IPS-20b (cell line): ENCODE results near the gene GPATCH2L.

ENCODE experiments used
- H3K27ac ChIP-seq: one replicate; pipeline ENCODE4 v1.5.1; 2013; ENCODE audit warnings: low read length
- H3K27me3 ChIP-seq: 2 replicates; pipeline ENCODE4 v1.6.1; 2013; ENCODE audit warnings: mild to moderate bottlenecking, low read length, inconsistent platforms; ENCODE audit not compliant: insufficient read depth
- H3K36me3 ChIP-seq: 2 replicates; pipeline ENCODE4 v1.6.1; 2013; ENCODE audit warnings: low read depth, mild to moderate bottlenecking, inconsistent platforms, low read length, moderate library complexity; ENCODE audit not compliant: insufficient read depth
- H3K4me1 ChIP-seq: 2 replicates; pipeline ENCODE4 v1.6.1; 2013; ENCODE audit warnings: mild to moderate bottlenecking, control low read depth, inconsistent platforms, low read length, moderate library complexity; ENCODE audit not compliant: insufficient read depth
- H3K4me3 ChIP-seq: 2 replicates; pipeline ENCODE4 v1.5.1; 2013; ENCODE audit warnings: mild to moderate bottlenecking, low read length, inconsistent platforms
- H3K9ac ChIP-seq: 2 replicates; pipeline ENCODE4 v1.6.1; 2013; ENCODE audit warnings: low read depth, mild to moderate bottlenecking, inconsistent platforms, low read length, moderate library complexity
- H3K9me3 ChIP-seq: 2 replicates; pipeline ENCODE4 v1.6.1; 2013; ENCODE audit warnings: mild to moderate bottlenecking, low read depth, low read length, inconsistent platforms; ENCODE audit not compliant: insufficient read depth

The GPATCH2L gene

GRCh38 chr14:76151398-76152332, at the start of gene GPATCH2L:
TSS of gene GPATCH2L (plus strand) at chr14:76151922. CDS start at chr14:76154364, 2,442 bp downstream.
- H3K27me3 ChIP-seq = peaks cover 32% of the 10 kb centered on the region
- peaks cover 6% of the 10 kb centered on the region; the same call in 1 of the 2 replicates for H3K4me1 ChIP-seq
- H3K9ac ChIP-seq = peak within 1 kb of the TSS; percentile 95
- no peak within 1 kb of the TSS for H3K27ac ChIP-seq
- peak within 1 kb of the TSS; percentile 84 for H3K4me3 ChIP-seq
- H3K9me3 ChIP-seq = no peaks in the 10 kb centered on the region
- peaks cover 27% of the 10 kb centered on the region for H3K36me3 ChIP-seq

- H3K36me3 ChIP-seq = no peaks in the 10 kb centered on the region
Observed at GRCh38 chr14:76104802-76105355, 46.8 kb upstream of the GPATCH2L start.

GRCh38 chr14:76106188-76106587, 45.5 kb upstream of the GPATCH2L start:
- H3K9ac ChIP-seq = no peak overlapping the region
- H3K27ac ChIP-seq = no peak overlapping the region
- H3K4me3 ChIP-seq = no peak overlapping the region
- no peaks in the 10 kb centered on the region for H3K4me1 ChIP-seq
- no peaks in the 10 kb centered on the region for H3K27me3 ChIP-seq
- H3K36me3 ChIP-seq = no peaks in the 10 kb centered on the region
- no peaks in the 10 kb centered on the region for H3K9me3 ChIP-seq

More at GRCh38 chr14:76104802-76105355, 46.8 kb upstream of the GPATCH2L start:
- no peaks in the 10 kb centered on the region for H3K4me1 ChIP-seq
- H3K27ac ChIP-seq = no peak overlapping the region
- H3K9me3 ChIP-seq = no peaks in the 10 kb centered on the region
- no peak overlapping the region for H3K9ac ChIP-seq
- H3K27me3 ChIP-seq = no peaks in the 10 kb centered on the region
- H3K4me3 ChIP-seq = no peak overlapping the region

- Histone ChIP-seq H3K36me3 (no peaks in the 10 kb centered on the region), H3K4me3 (no peak overlapping the region), H3K9ac (no peak overlapping the region), H3K27me3 (peaks cover 4% of the 10 kb centered on the region; the same call in 1 of the 2 replicates), H3K27ac (no peak overlapping the region), H3K4me1 (peaks cover 9% of the 10 kb centered on the region), H3K9me3 (no peaks in the 10 kb centered on the region)
Observed at GRCh38 chr14:76109087-76109880, 42.4 kb upstream of the GPATCH2L start.

GRCh38 chr14:76112889-76113624, 38.7 kb upstream of the GPATCH2L start:
- Histone ChIP-seq H3K27ac (no peak overlapping the region), H3K36me3 (no peaks in the 10 kb centered on the region), H3K27me3 (peaks cover 8% of the 10 kb centered on the region; the same call in 1 of the 2 replicates), H3K4me3 (peak overlapping the region; percentile 23; the same call in 1 of the 2 replicates), H3K4me1 (peaks cover 19% of the 10 kb centered on the region), H3K9me3 (no peaks in the 10 kb centered on the region), H3K9ac (peak overlapping the region; percentile 18; the same call in 1 of the 2 replicates)

- peak overlapping the region; percentile 18; the same call in 1 of the 2 replicates for H3K9ac ChIP-seq
Observed at GRCh38 chr14:76113691-76114090, 38.0 kb upstream of the GPATCH2L start.

GRCh38 chr14:76115010-76115422, 36.7 kb upstream of the GPATCH2L start:
- Histone ChIP-seq H3K9me3 (no peaks in the 10 kb centered on the region), H3K4me1 (peaks cover 19% of the 10 kb centered on the region), H3K27me3 (peaks cover 8% of the 10 kb centered on the region; the same call in 1 of the 2 replicates), H3K4me3 (no peak overlapping the region), H3K27ac (no peak overlapping the region), H3K9ac (no peak overlapping the region), H3K36me3 (no peaks in the 10 kb centered on the region)

More at GRCh38 chr14:76113691-76114090, 38.0 kb upstream of the GPATCH2L start:
- H3K27me3 ChIP-seq = peaks cover 8% of the 10 kb centered on the region; the same call in 1 of the 2 replicates
- peaks cover 19% of the 10 kb centered on the region for H3K4me1 ChIP-seq
- H3K27ac ChIP-seq = no peak overlapping the region
- no peaks in the 10 kb centered on the region for H3K36me3 ChIP-seq
- H3K9me3 ChIP-seq = no peaks in the 10 kb centered on the region
- H3K4me3 ChIP-seq = peak overlapping the region; percentile 23; the same call in 1 of the 2 replicates

- Histone ChIP-seq H3K4me3 (no peak overlapping the region), H3K27ac (no peak overlapping the region), H3K9ac (no peak overlapping the region), H3K4me1 (peaks cover 17% of the 10 kb centered on the region), H3K9me3 (no peaks in the 10 kb centered on the region), H3K36me3 (no peaks in the 10 kb centered on the region), H3K27me3 (peaks cover 8% of the 10 kb centered on the region; the same call in 1 of the 2 replicates)
Observed at GRCh38 chr14:76117789-76118484, 33.8 kb upstream of the GPATCH2L start.

- H3K9me3 ChIP-seq = no peaks in the 10 kb centered on the region
- no peak overlapping the region for H3K27ac ChIP-seq
- peaks cover 8% of the 10 kb centered on the region; the same call in 1 of the 2 replicates for H3K27me3 ChIP-seq
- H3K4me3 ChIP-seq = no peak overlapping the region
- H3K4me1 ChIP-seq = peaks cover 15% of the 10 kb centered on the region
- no peak overlapping the region for H3K9ac ChIP-seq
- H3K36me3 ChIP-seq = no peaks in the 10 kb centered on the region
Observed at GRCh38 chr14:76118594-76118993, 33.1 kb upstream of the GPATCH2L start.

- no peak overlapping the region for H3K4me3 ChIP-seq
- no peaks in the 10 kb centered on the region for H3K36me3 ChIP-seq
- no peaks in the 10 kb centered on the region for H3K4me1 ChIP-seq
- no peak overlapping the region for H3K27ac ChIP-seq
- H3K27me3 ChIP-seq = no peaks in the 10 kb centered on the region
- H3K9me3 ChIP-seq = no peaks in the 10 kb centered on the region
- no peak overlapping the region for H3K9ac ChIP-seq
Observed at GRCh38 chr14:76121089-76121748, 30.5 kb upstream of the GPATCH2L start.
